Activated CD8-positive, alpha-beta memory T cell treated with anti-CD3 and anti-CD28 coated beads, Interleukin-2, amount 50 U/mL, for 4 hours (primary cell): ENCODE results near the gene GBA2.

ENCODE experiments used
- DNase-seq: peaks from one replicate; pipeline ENCODE4 v3.0.0-alpha.2; 2020

GBA2 gene

DNA sequence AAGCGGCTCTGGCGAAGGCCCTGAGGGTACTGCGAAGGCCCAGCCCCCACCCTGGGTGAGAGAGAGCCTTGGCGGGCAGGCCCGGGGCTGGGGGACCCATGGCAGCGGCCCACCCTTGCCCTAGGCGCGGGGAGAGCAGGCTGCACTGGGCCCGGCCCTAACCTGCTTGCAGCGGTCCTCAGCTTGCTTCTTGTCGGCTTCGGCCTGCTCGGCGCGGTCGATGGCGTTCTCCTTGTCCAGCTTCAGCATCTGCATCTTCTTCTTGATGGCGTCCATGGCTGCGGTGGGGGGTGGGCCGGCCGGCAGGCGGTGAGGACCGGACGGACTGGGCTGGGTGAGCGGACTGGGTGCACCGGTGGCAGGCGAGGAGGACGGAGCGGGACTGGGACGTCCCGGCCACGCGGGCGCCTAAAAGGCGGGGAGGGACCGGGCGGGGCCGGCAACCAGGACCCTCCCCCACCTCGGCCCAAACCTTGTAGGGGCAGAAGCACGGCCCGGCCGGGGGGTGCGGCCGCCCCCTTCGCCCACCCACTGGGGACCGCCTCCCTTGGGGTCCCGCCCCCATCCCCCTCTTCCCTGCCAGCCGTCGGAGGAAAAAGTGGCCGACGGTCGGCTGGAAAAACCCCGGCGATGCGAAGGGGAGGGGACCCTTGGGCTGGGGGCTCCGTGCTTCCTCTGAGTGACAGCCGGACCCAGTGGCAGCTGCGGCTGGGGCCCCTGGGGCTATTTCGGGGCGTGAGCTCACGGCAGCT, 59.3 kb downstream of the GBA2 start, which contains the start of gene TPM2:
TPM2 (minus strand) TSS at position 384 of the 752 bp plus-strand sequence; CDS start at position 276, 108 bp downstream.
- DNase-seq, result no peak

DNA sequence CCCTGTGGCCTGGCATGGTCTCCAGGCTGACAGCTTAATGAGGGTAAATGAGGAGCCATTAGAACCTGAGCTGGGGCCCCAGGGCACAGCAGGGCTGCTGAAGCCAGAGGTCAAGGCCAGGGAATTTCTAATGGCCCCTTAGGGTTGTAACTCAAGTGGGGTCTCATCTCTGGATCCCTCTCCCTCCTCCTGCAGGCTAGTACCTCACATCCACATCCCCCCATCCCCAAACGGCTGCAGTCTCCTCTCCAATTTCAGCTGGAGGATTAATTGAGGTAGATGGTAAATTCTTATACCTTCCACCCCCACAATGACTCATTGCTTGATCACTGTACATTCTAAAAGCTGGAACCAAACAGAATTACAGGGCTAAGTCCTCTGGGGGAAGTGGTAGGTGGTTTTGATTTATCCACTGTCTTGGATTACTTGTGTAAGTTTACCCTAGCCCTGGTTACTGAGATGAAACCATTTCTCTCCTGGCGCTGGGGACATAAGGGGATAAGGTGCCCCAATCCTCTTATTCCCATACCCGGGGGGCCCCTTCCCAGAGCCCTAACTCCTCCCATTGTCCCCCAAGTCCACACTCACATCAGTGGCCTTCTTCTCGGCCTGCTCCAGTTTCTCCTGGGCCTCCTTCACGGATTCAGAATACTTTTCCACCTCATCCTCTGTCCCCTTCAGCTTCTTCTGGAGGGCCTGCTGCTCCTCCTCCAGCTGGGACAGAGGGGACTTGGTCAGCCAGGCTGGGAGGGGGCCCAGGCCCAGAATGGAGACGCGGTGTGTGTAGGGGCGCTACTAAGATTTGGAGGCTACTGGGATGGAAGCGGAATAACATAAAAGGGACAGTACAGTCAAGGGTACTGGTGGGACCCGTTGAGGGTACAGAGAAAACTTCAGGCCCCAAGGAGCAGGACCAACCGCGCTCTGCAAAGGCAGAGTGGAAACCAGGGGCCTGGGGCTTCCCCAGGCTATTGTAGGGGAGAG, 60.2 kb downstream of the GBA2 start:
- no peak for DNase-seq

DNA sequence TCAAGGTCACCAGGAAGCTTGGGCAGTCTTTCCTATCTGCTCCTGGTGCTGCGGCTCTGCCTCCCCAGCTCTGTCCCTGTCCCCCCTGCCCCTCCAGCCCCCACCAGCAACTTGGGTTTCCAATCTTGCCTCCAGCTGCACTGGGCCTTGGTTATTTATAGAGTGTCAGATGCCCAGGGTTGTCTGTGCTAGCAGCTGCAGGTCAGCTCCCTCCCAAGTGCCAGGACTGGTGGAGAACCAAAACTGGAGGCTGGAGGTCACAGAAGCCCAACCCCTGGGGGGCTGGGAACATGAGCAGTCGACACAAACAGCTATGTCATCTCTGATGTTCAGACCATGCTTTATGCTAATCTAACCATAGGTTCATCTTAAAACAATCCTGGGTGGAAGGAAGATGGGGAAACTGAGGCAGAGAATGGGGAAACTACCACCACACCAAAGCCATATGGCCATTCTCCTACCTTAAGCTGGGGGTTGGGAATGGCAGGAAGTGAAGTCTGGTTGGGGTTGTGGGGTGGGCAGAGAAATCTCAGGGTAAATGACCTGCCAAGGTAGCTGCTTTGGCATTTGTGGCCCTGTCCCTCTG, 61.0 kb downstream of the GBA2 start:
- no peak for DNase-seq

DNA sequence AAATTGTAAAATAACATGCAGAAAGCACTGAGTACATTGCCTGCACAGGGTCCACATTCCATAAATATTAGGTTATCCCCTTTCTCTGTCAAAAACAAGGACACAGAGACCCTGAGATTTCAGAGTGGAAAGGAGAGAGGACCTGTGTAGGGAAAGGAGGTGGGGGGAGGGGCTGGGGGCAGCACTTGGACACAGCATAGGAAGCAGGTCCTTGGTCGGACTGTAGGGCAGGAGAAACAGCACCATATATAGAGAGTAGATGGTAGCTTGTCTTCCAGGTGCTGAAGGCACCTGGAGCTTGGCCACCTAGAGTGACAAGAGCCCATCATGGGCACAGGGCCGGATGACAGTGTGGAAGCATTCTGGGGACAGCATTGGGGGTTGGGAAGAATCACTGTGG, 61.7 kb downstream of the GBA2 start:
- no peak for DNase-seq
